ENCODE measurements around the gene PIP5K1C.

GRCh38 chr19:3712663-3713611, 12.7 kb upstream of the PIP5K1C start:
- TF ChIP-seq CTCF (IDR thresholded peaks at IDR 0.05), result no peak
- TF ChIP-seq POLR2A (IDR thresholded peaks at IDR 0.05), result no peak
